CD14-positive monocyte (primary cell): ENCODE measurements around the gene ZNF19. TPM values are rescaled to one million over a fixed set of nuclear protein-coding genes. Genes with fewer than 3 reads are reported as not detected.

Experiments
- DNase-seq, 3 donors: peaks; one replicate each; pipeline ENCODE4 v3.0.0-alpha.2; 2011 to 2022
- H2AFZ ChIP-seq: 2 replicates; pipeline ENCODE4 v1.6.0; 2012; ENCODE audit warnings: mild to moderate bottlenecking, low read depth, low read length, inconsistent platforms; ENCODE audit not compliant: insufficient read depth, poor library complexity, severe bottlenecking
- H3K27ac ChIP-seq, 2 donors: 1 replicate in 1 of 2; 2 replicates in 1 of 2; pipeline ENCODE4 v1.5.1; 2012 to 2013; ENCODE audit warnings: low read length in 2 of 2, control low read depth in 1 of 2, inconsistent platforms in 1 of 2, low read depth in 1 of 2, mild to moderate bottlenecking in 1 of 2
- H3K27me3 ChIP-seq, 2 donors: one replicate each; pipeline versions ENCODE4 v1.6.0 to v1.6.1; 2011 to 2013; ENCODE audit warnings: low read length in 2 of 2; ENCODE audit not compliant: control insufficient read depth in 2 of 2, insufficient read depth in 2 of 2
- H3K36me3 ChIP-seq, 2 donors: replicated peaks in 1 of 2; 1 replicate in 1 of 2; 2 replicates in 1 of 2; pipeline versions ENCODE4 v1.5.1 to v1.6.1; 2012 to 2013; ENCODE audit warnings: low read length in 2 of 2, control low read depth in 1 of 2, inconsistent platforms in 1 of 2, mild to moderate bottlenecking in 1 of 2; ENCODE audit not compliant: insufficient read depth in 2 of 2, control insufficient read depth in 1 of 2
- H3K4me1 ChIP-seq, 2 donors: 1 replicate in 1 of 2; 2 replicates in 1 of 2; pipeline versions ENCODE4 v1.5.1 to v1.6.1; 2012 to 2013; ENCODE audit warnings: low read length in 2 of 2, control low read depth in 1 of 2, inconsistent platforms in 1 of 2, mild to moderate bottlenecking in 1 of 2, moderate library complexity in 1 of 2; ENCODE audit not compliant: insufficient read depth in 2 of 2, control insufficient read depth in 1 of 2
- H3K4me2 ChIP-seq: replicated peaks from 2 replicates; pipeline ENCODE3; 2012; ENCODE audit warnings: low read length, moderate library complexity, mild to moderate bottlenecking; ENCODE audit not compliant: poor library complexity, severe bottlenecking; ENCODE audit errors: extremely low read depth
- H3K4me3 ChIP-seq, 3 experiments: fragments of 200-600 bp in 1 of 3; sonication (generic) in 1 of 3; replicated peaks in 1 of 3; 1 replicate in 2 of 3; 2 replicates in 1 of 3; pipeline ENCODE4 v1.5.1; 2011 to 2013; ENCODE audit warnings: low read length in 3 of 3, mild to moderate bottlenecking in 3 of 3, control low read depth in 2 of 3, low read depth in 2 of 3, inconsistent platforms in 1 of 3, moderate library complexity in 1 of 3
- H3K79me2 ChIP-seq: 2 replicates; pipeline ENCODE4 v1.6.0; 2012; ENCODE audit warnings: mild to moderate bottlenecking, control low read depth, inconsistent platforms, low read length, moderate library complexity; ENCODE audit not compliant: insufficient read depth
- H3K9ac ChIP-seq: 2 replicates; pipeline ENCODE4 v1.6.0; 2017; ENCODE audit warnings: low read length, mild to moderate bottlenecking; ENCODE audit not compliant: insufficient read depth, poor library complexity, severe bottlenecking
- H3K9me3 ChIP-seq, 2 donors: replicated peaks in 1 of 2; 1 replicate in 1 of 2; 2 replicates in 1 of 2; pipeline versions ENCODE4 v1.5.1 to v1.6.1; 2012 to 2013; ENCODE audit warnings: low read length in 2 of 2, control low read depth in 1 of 2; ENCODE audit not compliant: control insufficient read depth in 1 of 2, insufficient read depth in 1 of 2
- H4K20me1 ChIP-seq: 2 replicates; pipeline ENCODE4 v1.6.0; 2012; ENCODE audit warnings: mild to moderate bottlenecking, low read length, control low read depth, moderate library complexity; ENCODE audit not compliant: insufficient read depth
- H3K27ac Mint-ChIP-seq, 7 donors: one replicate each; pipeline ENCODE4 v1.8.0; 2020; ENCODE audit warnings: mild to moderate bottlenecking in 7 of 7, mixed read lengths in 7 of 7, moderate library complexity in 6 of 7, inconsistent platforms in 2 of 7
- H3K27me3 Mint-ChIP-seq, 3 donors: one replicate each; pipeline ENCODE4 v1.8.0; 2021 to 2022; ENCODE audit warnings: low read depth in 3 of 3, mild to moderate bottlenecking in 3 of 3, mixed read lengths in 3 of 3, moderate library complexity in 3 of 3, inconsistent platforms in 1 of 3
- H3K36me3 Mint-ChIP-seq, 2 donors: one replicate each; pipeline ENCODE4 v1.8.0; 2020; ENCODE audit warnings: mixed read lengths in 2 of 2, inconsistent platforms in 1 of 2, mild to moderate bottlenecking in 1 of 2
- H3K4me1 Mint-ChIP-seq: one replicate; pipeline ENCODE4 v1.8.0; 2020; ENCODE audit warnings: mild to moderate bottlenecking, mixed read lengths
- H3K4me3 Mint-ChIP-seq, 2 donors: one replicate each; pipeline ENCODE4 v1.8.0; 2020; ENCODE audit warnings: mild to moderate bottlenecking in 2 of 2, mixed read lengths in 2 of 2, moderate library complexity in 1 of 2
- H3K9me3 Mint-ChIP-seq, 7 donors: one replicate each; pipeline ENCODE4 v1.8.0; 2020 to 2022; ENCODE audit warnings: mixed read lengths in 7 of 7, mild to moderate bottlenecking in 6 of 7, moderate library complexity in 6 of 7, inconsistent platforms in 2 of 7
- CTCF ChIP-seq: fragments of 200-600 bp; IDR thresholded peaks from one replicate; pipeline ENCODE4 v1.8.0; 2022; ENCODE audit warnings: antibody characterized with exemption, mild to moderate bottlenecking
- WGBS: methylation state at CpG from one replicate; pipeline ENCODE4 v1.1.5; 2013; ENCODE audit warnings: missing lambda C conversion rate; ENCODE audit not compliant: insufficient coverage; 5-methylcytosine and 5-hydroxymethylcytosine counted together
- intact Hi-C, 2 donors: fragments of 100-400 bp; cut with micrococcal nuclease; formaldehyde crosslinking; loops; one replicate each; pipeline versions ENCODE4 v1.15.0 to v1.15.1; 2023
- polyA plus RNA-seq, 3 donors: library from polyadenylated mRNA; depleted of rRNA in 1 of 3; unstranded in 2 of 3; stranded (reverse) in 1 of 3; fragments of 300-500 nt in 2 of 3; fragments of >200 nt in 1 of 3; fragmentation: Illumina TruSeq in 2 of 3; gene quantifications; 1 replicate in 2 of 3; 2 replicates in 1 of 3; pipeline ENCODE4 v1.2.3, GENCODE V29; 2012 to 2021

Gene ZNF19
- polyA plus RNA-seq, 3 donors = 0.41 to 0.80 TPM; not detected in 1

- H3K27me3 ChIP-seq = no peaks in the 10 kb centered on the region
- H3K9me3 ChIP-seq = peaks cover 4 to 10% of the 10 kb centered on the region in 2 donors
- H4K20me1 ChIP-seq = no peaks in the 10 kb centered on the region
- no peak for TF ChIP-seq CTCF
- Mint-ChIP-seq H3K9me3 (peaks cover 4 to 13% (median 11%) of the 10 kb centered on the region in 7 donors), H3K4me1 (peaks cover 20% of the 10 kb centered on the region), H3K27me3 (peaks cover 0 to 3% (median 0%) of the 10 kb centered on the region in 3 donors), H3K36me3 (peaks cover 19 to 27% of the 10 kb centered on the region in 2 donors), H3K4me3 (no peak overlapping the region), H3K27ac (no peak overlapping the region)
- intact Hi-C loops = no loop called here
- peaks cover 13 to 15% of the 10 kb centered on the region in 2 donors for H3K4me1 ChIP-seq
- H3K4me2 ChIP-seq = no peak overlapping the region
- H3K9ac ChIP-seq = no peak overlapping the region
- H3K27ac ChIP-seq = no peak overlapping the region
- no peak overlapping the region for H3K4me3 ChIP-seq
- no peak overlapping the region for H2AFZ ChIP-seq
- peaks cover 3% of the 10 kb centered on the region for H3K79me2 ChIP-seq
- peaks cover 13 to 21% of the 10 kb centered on the region in 2 donors for H3K36me3 ChIP-seq
- DNase-seq = no peak
Measured at GRCh38 chr16:71459510-71459909, 29.6 kb downstream of the ZNF19 start.

- Mint-ChIP-seq H3K4me1 (peaks cover 12% of the 10 kb centered on the region), H3K9me3 (peaks cover 21 to 32% (median 27%) of the 10 kb centered on the region in 7 donors), H3K27ac (no peak overlapping the region), H3K36me3 (peaks cover 43 to 53% of the 10 kb centered on the region in 2 donors), H3K27me3 (peaks cover 0 to 1% (median 0%) of the 10 kb centered on the region in 3 donors), H3K4me3 (no peak overlapping the region)
- Histone ChIP-seq H3K4me3 (no peak overlapping the region), H2AFZ (no peak overlapping the region), H3K4me1 (peaks cover 6 to 7% of the 10 kb centered on the region in 2 donors), H4K20me1 (no peaks in the 10 kb centered on the region), H3K27me3 (no peaks in the 10 kb centered on the region), H3K4me2 (no peak overlapping the region), H3K79me2 (peaks cover 3% of the 10 kb centered on the region), H3K27ac (no peak overlapping the region), H3K9ac (no peak overlapping the region), H3K9me3 (peaks cover 26 to 27% of the 10 kb centered on the region in 2 donors), H3K36me3 (peaks cover 34 to 49% of the 10 kb centered on the region in 2 donors)
- no peak for DNase-seq
- TF ChIP-seq CTCF = no peak
- intact Hi-C loops = no loop called here
- 100% methylated on average over 2 of the region's 4 CpGs for WGBS
Measured at GRCh38 chr16:71456801-71457200, 32.3 kb downstream of the ZNF19 start.
